Renal pelvis (tissue), 12 donors: ENCODE measurements around the gene DNAJB4. TPM values are rescaled to one million over a fixed set of nuclear protein-coding genes. Genes with fewer than 3 reads are reported as not detected.
"Not testable (repeated sequence)": the region's sequence is repeated elsewhere in the genome, so short reads cannot be mapped to it uniquely, and the experiment has no call there.

ENCODE experiments used
- DNase-seq: peaks from one replicate; pipeline ENCODE4 v3.0.0-alpha.2; 2013
- long read RNA-seq, 16 experiments: transcript quantifications; one replicate each; lab custom pipeline, GENCODE V29; 2026
- polyA plus RNA-seq, 3 donors: library from polyadenylated mRNA; unstranded; fragments of 120-200 nt; gene quantifications; one replicate each; pipeline ENCODE4 v1.2.1, GENCODE V29; 2013; ENCODE audit not compliant: insufficient read length in 3 of 3

DNAJB4 gene
- 10 to 100 TPM; 28.6 to 38.1 (median 35.5) TPM for polyA plus RNA-seq
- long read RNA-seq, donor 1, partial matches to known transcripts, result 6 of 11 reads
- long read RNA-seq, donor 1, other reads (novel, unspliced or antisense), result 0 of 11 reads
- long read RNA-seq, donor 2, transcript DNAJB4-201 (3 exons, 2,988 nt), result major isoform, 6 of 147 reads
- long read RNA-seq, donor 2, partial matches to known transcripts, result 110 of 147 reads
- long read RNA-seq, donor 2, other reads (novel, unspliced or antisense), result 27 of 147 reads
- long read RNA-seq, donor 3, partial matches to known transcripts, result 12 of 17 reads
- long read RNA-seq, donor 3, other reads (novel, unspliced or antisense), result 0 of 17 reads
- long read RNA-seq, donor 4, transcript DNAJB4-201 (3 exons, 2,988 nt), result major isoform, 5 of 17 reads
- long read RNA-seq, donor 4, partial matches to known transcripts, result 11 of 17 reads
- long read RNA-seq, donor 4, other reads (novel, unspliced or antisense), result 0 of 17 reads
- long read RNA-seq, donor 5, partial matches to known transcripts, result 0 of 6 reads
- long read RNA-seq, donor 5, other reads (novel, unspliced or antisense), result 0 of 6 reads
- long read RNA-seq, donor 6, transcript DNAJB4-201 (3 exons, 2,988 nt), result major isoform, 5 of 36 reads
- long read RNA-seq, donor 6, partial matches to known transcripts, result 30 of 36 reads
- long read RNA-seq, donor 6, other reads (novel, unspliced or antisense), result 0 of 36 reads
- long read RNA-seq, donor 7, partial matches to known transcripts, result 14 of 19 reads
- long read RNA-seq, donor 7, other reads (novel, unspliced or antisense), result 0 of 19 reads
- long read RNA-seq, donor 8, transcript DNAJB4-201 (3 exons, 2,988 nt), result major isoform, 5 of 5 reads
- long read RNA-seq, donor 8, partial matches to known transcripts, result 0 of 5 reads
- long read RNA-seq, donor 8, other reads (novel, unspliced or antisense), result 0 of 5 reads
- long read RNA-seq, donor 9, transcript DNAJB4-201 (3 exons, 2,988 nt), result major isoform, 7 of 17 reads
- long read RNA-seq, donor 9, transcript DNAJB4-206 (3 exons, 949 nt), result minor isoform, 5 of 17 reads
- long read RNA-seq, donor 9, partial matches to known transcripts, result 5 of 17 reads
- long read RNA-seq, donor 9, other reads (novel, unspliced or antisense), result 0 of 17 reads
- long read RNA-seq, donor 10, partial matches to known transcripts, result 0 of 3 reads
- long read RNA-seq, donor 10, other reads (novel, unspliced or antisense), result 0 of 3 reads
- long read RNA-seq, donor 11, partial matches to known transcripts, result 0 of 4 reads
- long read RNA-seq, donor 11, other reads (novel, unspliced or antisense), result 0 of 4 reads
- long read RNA-seq, donor 12, transcript DNAJB4-201 (3 exons, 2,988 nt), result major isoform, 10 of 20 reads
- long read RNA-seq, donor 12, partial matches to known transcripts, result 9 of 20 reads
- long read RNA-seq, donor 12, other reads (novel, unspliced or antisense), result 0 of 20 reads
- long read RNA-seq, donor 13, partial matches to known transcripts, result 0 of 2 reads
- long read RNA-seq, donor 13, other reads (novel, unspliced or antisense), result 0 of 2 reads
- long read RNA-seq, donor 14, result 0 reads
- long read RNA-seq, donor 15, transcript DNAJB4-201 (3 exons, 2,988 nt), result major isoform, 5 of 9 reads
- long read RNA-seq, donor 15, partial matches to known transcripts, result 0 of 9 reads
- long read RNA-seq, donor 15, other reads (novel, unspliced or antisense), result 0 of 9 reads
- long read RNA-seq, donor 16, partial matches to known transcripts, result 5 of 11 reads
- long read RNA-seq, donor 16, other reads (novel, unspliced or antisense), result 0 of 11 reads

GRCh38 chr1:78004719-78005447 lies at the start of gene DNAJB4:
DNAJB4 (plus strand) TSS chr1:78004939; CDS start chr1:78005111, 172 bp downstream.
- peak; percentile 96 for DNase-seq

- DNase-seq, result no peak
These were observed 49.0 kb upstream of the DNAJB4 start for GRCh38 chr1:77955709-77956108.

- DNase-seq, result no peak
These were observed 48.3 kb upstream of the DNAJB4 start for GRCh38 chr1:77956464-77956863.

DNA sequence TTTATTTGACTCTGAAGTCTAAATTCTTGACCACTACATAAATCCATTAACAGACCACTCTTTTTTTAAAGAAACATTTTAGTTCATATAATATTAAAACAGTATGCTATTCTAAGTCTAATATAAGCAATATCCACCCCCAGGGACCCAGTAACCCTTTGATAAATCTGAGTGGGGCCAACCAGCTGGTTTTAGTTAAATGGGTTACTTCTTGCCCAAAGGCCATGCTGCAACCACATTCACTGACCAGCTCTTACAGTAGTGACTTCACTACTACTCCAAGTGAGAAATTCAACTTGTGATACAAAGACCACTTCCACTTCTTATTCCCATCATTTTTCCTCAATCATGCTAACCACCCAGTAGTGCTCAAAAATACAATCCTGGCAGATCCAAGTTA lies 46.3 kb upstream of the DNAJB4 start:
- no peak for DNase-seq

DNA sequence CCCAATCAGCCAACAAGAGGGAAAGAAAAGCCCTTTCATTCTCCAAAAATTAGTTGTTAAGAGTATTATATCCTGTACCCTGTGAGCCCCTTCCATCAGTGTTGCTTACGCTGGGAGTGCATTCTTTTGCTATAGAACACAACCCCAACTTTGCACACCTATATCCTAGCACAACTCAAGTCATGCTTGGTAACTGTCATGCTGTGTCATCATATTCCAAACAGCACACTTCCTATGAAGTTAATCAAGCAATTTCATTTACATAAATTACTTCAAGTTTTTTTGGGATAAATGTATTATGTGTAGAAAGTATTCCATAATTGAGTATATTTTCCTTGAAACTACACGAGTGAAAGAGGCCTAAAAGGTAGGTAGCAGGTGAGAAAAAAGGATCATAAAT lies 45.9 kb upstream of the DNAJB4 start:
- DNase-seq, result no peak

- DNase-seq, result no peak
These were observed 43.3 kb upstream of the DNAJB4 start for GRCh38 chr1:77961392-77961791.

DNA sequence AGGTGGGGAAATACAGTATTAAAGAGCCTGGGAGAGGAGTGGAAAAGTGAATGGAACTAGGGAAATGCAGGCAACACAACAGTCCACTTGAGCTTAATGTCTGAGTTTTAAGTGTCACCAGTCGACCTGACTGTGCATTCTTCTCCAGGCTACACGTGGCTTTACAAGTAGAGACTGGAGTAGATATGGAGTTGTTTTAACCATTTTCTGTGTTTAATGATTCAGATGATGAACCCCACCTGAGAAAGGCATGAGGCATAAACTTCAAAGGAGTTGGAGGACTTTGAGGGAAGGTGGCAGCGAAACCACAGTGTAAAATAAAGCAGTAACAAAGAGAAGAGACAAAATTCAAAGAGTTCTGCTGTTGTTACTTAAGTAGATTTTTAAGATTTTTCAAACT lies 38.4 kb upstream of the DNAJB4 start:
- no peak for DNase-seq

DNA sequence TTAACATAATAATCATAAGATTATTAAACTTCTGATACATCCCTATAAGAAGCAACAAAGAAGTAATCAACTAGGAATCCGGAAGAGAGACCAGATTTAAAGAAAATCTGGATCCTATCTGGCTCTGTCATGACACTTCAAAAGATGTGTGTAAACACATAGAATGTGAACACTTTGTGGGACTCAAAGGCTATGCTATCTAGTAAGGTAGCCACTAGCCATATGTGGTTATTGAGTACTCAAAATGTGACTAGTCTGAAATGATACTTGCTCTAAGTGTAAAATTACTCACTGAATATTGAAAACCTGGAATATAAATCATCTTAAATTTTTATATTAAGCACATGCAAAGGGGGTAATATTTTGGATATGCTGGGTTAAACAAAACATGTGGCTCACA lies 34.5 kb upstream of the DNAJB4 start:
- no peak for DNase-seq

- DNase-seq, result no peak
These were observed 32.7 kb upstream of the DNAJB4 start for GRCh38 chr1:77972080-77972479.

GRCh38 chr1:77975386-77975785 lies 29.4 kb upstream of the DNAJB4 start:
- no peak for DNase-seq

DNA sequence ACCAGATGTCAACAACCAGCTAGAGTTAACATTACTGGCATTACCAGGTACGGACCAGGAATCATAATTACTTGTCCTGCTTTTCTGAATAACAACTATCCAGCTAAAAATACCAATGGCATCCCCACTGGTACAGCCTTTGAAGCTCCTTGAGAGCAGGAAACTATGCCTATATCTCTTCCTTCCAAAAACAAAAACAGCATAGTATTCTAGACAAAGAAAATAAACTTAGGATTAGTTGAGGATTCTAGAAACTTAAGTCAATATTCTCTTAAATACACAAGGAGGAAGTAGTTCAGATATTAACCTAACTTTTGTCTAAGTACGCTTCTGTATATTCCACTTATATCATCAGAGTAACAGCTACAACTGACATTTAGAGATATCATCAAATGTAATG lies 28.8 kb upstream of the DNAJB4 start:
- no peak for DNase-seq

DNA sequence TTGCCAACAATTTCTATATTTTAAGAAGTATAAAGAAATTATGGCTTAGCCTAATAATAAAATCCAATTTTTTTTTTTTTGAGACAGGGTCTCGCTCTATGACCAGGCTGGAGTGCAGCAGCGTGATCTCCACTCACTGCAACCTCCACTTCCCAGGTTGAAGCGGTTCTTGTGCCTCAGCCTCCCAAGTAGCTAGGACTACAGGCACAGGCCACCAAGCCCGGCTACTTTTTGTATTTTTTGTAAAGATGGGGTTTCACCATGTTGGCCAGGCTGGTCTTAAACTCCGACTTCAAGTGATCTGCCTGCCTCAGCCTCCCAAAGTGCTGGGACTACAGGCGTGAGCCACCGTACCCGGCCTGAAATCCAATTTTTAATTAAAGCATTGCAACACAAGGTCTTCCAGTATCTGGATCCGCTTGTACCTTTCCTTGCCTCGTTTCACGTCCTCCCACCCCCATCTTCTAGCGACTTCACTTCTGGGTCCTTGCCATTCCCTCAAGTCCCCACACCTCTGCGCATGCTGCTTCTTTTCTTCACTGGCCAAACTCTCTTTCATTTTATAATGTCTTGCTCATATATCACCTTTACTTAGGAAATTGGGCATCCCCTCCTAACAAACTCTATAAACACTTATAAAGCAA lies 28.2 kb upstream of the DNAJB4 start:
- DNase-seq, result no peak

GRCh38 chr1:77977989-77978292 lies 26.8 kb upstream of the DNAJB4 start:
- DNase-seq, result no peak

DNA sequence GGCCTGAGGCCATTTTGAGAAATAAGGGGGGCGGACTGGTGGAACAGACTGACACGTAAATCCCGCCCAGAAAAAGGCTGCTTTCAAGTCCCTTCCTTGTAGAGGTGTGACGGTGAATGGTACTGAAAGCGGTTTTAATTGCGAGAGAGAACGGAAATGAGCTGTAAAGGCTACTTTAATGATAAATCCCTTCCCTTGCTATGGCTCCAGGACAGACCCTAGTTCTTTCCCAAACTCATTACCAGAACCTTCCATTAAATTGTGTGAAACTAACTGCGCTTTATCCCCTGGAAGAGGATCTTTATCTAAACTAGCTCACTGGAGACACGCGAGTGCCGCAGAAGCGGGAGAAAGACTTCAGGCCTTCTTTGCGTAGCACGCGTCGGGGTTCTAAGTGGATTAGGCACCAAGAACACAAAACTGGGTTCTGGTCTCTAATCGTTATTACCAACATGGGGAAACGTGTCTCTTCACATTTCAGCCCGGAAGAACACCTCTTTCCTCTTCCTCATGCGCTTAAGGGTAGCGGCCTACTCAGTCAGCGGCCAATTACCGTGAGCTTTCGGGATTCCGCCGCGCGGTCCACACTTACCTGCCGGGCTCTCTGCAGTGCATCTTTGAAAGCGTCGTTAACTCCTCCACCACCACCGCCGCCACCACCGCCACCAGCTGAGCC lies 26.3 kb upstream of the DNAJB4 start:
- DNase-seq, result peak; percentile 92

DNA sequence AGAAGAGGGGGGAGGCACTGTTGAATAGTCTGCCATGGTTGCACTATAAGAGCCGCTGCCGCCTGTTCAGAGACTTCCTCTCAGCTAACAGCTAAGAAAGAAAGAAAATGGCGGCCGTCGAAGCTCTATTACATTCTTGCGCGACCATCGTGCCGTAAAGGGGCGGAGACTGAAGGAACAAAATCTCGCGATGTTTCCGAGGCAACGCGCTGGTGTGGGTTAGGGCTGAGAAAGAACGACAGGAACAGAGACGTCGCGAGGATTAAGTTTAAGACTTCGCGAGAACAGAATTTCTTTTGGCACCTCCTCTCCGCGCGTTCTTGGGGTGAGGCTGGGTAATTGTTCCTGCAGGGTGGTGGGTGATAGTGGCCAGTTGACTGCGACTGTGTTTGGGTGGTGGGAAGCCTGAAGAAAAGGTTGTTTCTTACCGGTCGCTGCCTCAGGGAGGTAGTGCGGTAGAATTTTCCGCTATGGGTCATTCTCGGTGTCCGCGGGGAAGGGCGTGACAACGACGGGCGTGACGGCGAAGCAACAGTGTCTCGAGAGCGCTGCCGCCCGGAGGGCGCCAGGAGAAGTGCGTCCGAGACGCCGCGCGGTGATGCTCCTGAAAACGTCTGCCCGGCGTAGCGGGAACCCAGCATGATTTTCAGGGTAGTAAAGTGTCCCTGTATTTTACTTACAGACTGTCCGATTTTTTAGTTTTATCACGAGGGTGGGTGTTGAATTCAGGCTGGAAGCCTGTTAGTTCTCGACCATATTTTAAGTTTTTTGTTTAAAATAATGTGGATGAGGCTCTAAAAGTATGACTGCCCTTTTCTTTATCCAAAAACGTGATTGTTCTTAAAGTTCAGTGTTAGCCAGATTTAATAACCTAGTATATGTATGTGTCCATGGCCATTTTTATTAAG lies 25.5 kb upstream of the DNAJB4 start, which contains the start of gene FUBP1:
Gene FUBP1 (minus strand): TSS at position 104 of the 908 bp plus-strand sequence. CDS start 68 bp downstream, at position 36.
- peak; percentile 99 for DNase-seq

- not testable (repeated sequence) for DNase-seq
These were observed 21.3 kb upstream of the DNAJB4 start for GRCh38 chr1:77983352-77983996.

- DNase-seq, result no peak
These were observed 20.8 kb upstream of the DNAJB4 start for GRCh38 chr1:77983997-77984355.

DNA sequence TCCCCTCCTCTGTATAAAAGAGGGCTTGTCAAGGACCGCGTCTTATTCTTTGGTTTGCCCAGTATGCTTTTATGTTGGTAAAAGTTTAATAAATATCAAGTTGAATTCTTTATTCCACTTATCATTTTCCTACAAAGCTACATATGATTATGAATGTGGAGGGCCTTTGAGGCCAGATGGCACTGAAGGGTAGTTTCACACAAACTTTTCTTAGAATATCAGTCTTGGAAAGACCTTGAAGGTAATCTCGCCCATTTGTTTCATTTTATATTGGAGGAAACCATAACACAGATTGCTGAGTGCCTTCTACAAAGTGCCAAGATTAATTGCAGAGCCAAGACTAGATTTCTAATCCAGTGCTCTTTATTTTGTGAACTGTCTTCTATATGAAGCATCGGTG lies 20.1 kb upstream of the DNAJB4 start:
- DNase-seq, result no peak
